Activated T-helper 1 cell treated with anti-CD3 and anti-CD28 coated beads, Interleukin-12 subunit alpha, Interleukin-12 subunit beta, Interleukin-2, Interleukin-4 antibody, amounts not matched to agents 30 ng/mL and 10 ng/mL and 1 ng/mL, durations not matched to agents 14 hours and 24 hours and 36 hours (primary cell): ENCODE results near the gene MYOD1. TPM values are rescaled to one million over a fixed set of nuclear protein-coding genes. Genes with fewer than 3 reads are reported as not detected.

Experiments
- DNase-seq: peaks from one replicate; pipeline ENCODE4 v3.0.0; 2021; ENCODE audit warnings: low spot score
- H3K27ac Mint-ChIP-seq: one replicate; pipeline ENCODE4 v1.8.0; 2021; ENCODE audit warnings: mild to moderate bottlenecking, mixed read lengths
- H3K27me3 Mint-ChIP-seq: one replicate; pipeline ENCODE4 v1.8.0; 2022; ENCODE audit warnings: mild to moderate bottlenecking, moderate library complexity, mixed read lengths; ENCODE audit not compliant: insufficient read depth
- H3K36me3 Mint-ChIP-seq: one replicate; pipeline ENCODE4 v1.8.0; 2021; ENCODE audit warnings: low read depth, mixed read lengths
- H3K4me1 Mint-ChIP-seq: one replicate; pipeline ENCODE4 v1.8.0; 2021; ENCODE audit warnings: low read depth, mixed read lengths
- H3K4me3 Mint-ChIP-seq: one replicate; pipeline ENCODE4 v1.8.0; 2021; ENCODE audit warnings: mild to moderate bottlenecking, moderate library complexity, mixed read lengths
- H3K9me3 Mint-ChIP-seq: one replicate; pipeline ENCODE4 v1.8.0; 2021; ENCODE audit warnings: mixed read lengths
- intact Hi-C: fragments of 100-400 bp; cut with micrococcal nuclease; formaldehyde crosslinking; loops from one replicate; pipeline ENCODE4 v1.15.1; 2024
- total RNA-seq: library from RNA; stranded (reverse); gene quantifications from 2 replicates; pipeline ENCODE4 v1.2.3, GENCODE V29; 2022

Gene MYOD1
- total RNA-seq, 1 donor from 2014 or later = not detected

DNA sequence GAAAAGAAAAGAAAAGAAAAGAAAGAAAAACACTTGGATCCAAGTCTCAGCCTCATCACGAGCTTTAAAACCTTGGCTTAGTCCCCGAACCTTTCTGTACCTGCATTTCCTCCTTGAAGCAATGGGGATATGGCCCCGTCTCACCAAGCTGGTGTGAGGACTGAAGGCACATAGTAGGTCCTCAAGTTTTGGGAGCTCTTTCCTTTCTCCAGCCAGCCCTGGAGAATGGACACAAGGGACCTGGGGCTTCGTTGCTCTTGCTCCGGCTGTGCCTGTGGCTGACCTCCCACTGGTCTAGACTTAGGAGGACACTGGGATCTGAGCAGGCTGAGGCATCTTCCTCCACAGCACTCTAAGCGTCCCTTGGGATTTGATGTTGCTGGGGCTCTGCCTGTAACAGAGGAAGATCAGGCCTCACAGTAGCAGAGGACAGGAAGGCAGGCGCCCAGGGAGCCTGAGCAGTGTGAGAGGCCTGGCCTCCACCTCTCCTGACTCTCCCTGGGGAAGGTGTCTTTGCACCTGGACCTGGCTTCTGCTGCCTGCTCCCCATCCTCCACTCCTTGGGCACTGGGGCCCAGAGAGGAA lies 48.0 kb downstream of the MYOD1 start:
- no peak overlapping the region for H3K4me3 Mint-ChIP-seq
- H3K27me3 Mint-ChIP-seq = no peaks in the 10 kb centered on the region
- H3K9me3 Mint-ChIP-seq = no peaks in the 10 kb centered on the region
- no peak for DNase-seq
- H3K27ac Mint-ChIP-seq = no peak overlapping the region
- intact Hi-C loops = no loop called here
- H3K4me1 Mint-ChIP-seq = no peaks in the 10 kb centered on the region
- H3K36me3 Mint-ChIP-seq = no peaks in the 10 kb centered on the region

- no peak for DNase-seq
- Mint-ChIP-seq H3K36me3 (no peaks in the 10 kb centered on the region), H3K9me3 (no peaks in the 10 kb centered on the region), H3K27me3 (no peaks in the 10 kb centered on the region), H3K27ac (no peak overlapping the region), H3K4me3 (no peak overlapping the region), H3K4me1 (no peaks in the 10 kb centered on the region)
- intact Hi-C loops = no loop called here
These were observed 48.5 kb downstream of the MYOD1 start for GRCh38 chr11:17767914-17768313.

DNA sequence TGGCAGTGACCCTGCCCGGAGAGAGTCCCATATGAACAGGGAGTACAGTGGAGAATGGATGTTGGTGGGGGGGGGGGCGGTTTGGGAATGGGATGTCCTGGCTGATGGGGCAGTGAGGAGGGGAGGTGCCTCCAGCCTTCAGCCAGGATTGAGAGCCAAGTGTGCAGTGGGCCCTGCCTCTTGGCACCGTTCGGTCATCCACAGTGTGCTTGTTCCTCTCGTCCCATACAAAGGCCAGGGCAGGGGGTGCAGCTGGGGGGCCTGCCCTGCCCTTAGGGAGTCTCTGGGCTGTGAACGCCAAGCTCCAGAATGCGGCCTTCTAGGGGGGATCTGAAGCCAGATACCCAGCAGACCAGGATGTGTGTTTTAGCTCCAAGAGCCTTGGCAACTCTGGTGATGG lies 49.2 kb downstream of the MYOD1 start:
- no peaks in the 10 kb centered on the region for H3K36me3 Mint-ChIP-seq
- intact Hi-C loops = no loop called here
- no peaks in the 10 kb centered on the region for H3K9me3 Mint-ChIP-seq
- H3K4me1 Mint-ChIP-seq = no peaks in the 10 kb centered on the region
- no peak for DNase-seq
- no peak overlapping the region for H3K4me3 Mint-ChIP-seq
- no peak overlapping the region for H3K27ac Mint-ChIP-seq
- H3K27me3 Mint-ChIP-seq = no peaks in the 10 kb centered on the region

GRCh38 chr11:17769218-17769617 lies 49.8 kb downstream of the MYOD1 start:
- H3K27ac Mint-ChIP-seq = no peak overlapping the region
- H3K4me1 Mint-ChIP-seq = no peaks in the 10 kb centered on the region
- no peaks in the 10 kb centered on the region for H3K9me3 Mint-ChIP-seq
- no peaks in the 10 kb centered on the region for H3K36me3 Mint-ChIP-seq
- H3K27me3 Mint-ChIP-seq = no peaks in the 10 kb centered on the region
- H3K4me3 Mint-ChIP-seq = no peak overlapping the region
- no peak for DNase-seq
- intact Hi-C loops = no loop called here

- no peak overlapping the region for H3K27ac Mint-ChIP-seq
- intact Hi-C loops = no loop called here
- no peak for DNase-seq
- H3K27me3 Mint-ChIP-seq = no peaks in the 10 kb centered on the region
- no peaks in the 10 kb centered on the region for H3K9me3 Mint-ChIP-seq
- no peaks in the 10 kb centered on the region for H3K36me3 Mint-ChIP-seq
- no peak overlapping the region for H3K4me3 Mint-ChIP-seq
- no peaks in the 10 kb centered on the region for H3K4me1 Mint-ChIP-seq
These were observed 50.8 kb downstream of the MYOD1 start for GRCh38 chr11:17770048-17770652.

DNA sequence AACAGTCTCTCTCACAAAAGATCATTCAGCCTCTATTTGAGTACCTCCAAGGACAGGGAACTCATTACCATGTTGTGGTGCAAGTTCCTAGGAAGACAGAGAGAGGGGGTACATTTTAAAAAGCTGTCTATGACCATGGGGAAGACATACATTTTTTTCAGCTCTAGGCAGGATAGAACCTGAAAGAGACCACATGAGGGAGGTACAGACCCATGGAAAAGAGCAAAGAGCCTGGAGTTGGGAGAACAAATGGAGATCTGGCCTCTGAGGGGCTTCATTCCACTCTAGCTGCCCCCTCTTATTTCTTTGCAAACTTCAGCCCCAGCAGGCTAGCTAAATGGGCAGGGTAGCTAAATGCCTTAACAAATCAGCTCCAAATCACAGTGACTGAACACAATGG lies 51.5 kb downstream of the MYOD1 start:
- intact Hi-C loops = no loop called here
- Mint-ChIP-seq H3K27ac (no peak overlapping the region), H3K36me3 (no peaks in the 10 kb centered on the region), H3K4me1 (no peaks in the 10 kb centered on the region), H3K4me3 (no peak overlapping the region), H3K9me3 (no peaks in the 10 kb centered on the region), H3K27me3 (no peaks in the 10 kb centered on the region)
- DNase-seq = no peak

DNA sequence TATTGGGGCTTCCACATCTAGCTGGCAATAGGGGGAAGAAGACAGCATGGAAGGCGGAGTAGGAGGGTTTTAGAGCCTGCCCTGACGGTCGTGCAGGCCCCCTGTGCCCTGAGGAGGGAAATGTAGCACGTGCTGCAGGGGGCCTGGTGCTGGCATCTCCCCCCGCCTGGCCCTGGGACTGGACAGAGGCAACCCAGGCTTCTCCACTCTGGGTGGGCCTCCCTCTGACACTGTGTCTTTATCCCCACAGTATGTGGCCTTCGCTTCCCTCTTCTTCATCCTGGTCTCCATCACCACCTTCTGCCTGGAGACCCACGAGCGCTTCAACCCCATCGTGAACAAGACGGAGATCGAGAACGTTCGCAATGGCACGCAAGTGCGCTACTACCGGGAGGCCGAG lies 52.0 kb downstream of the MYOD1 start:
- intact Hi-C loops = no loop called here
- no peaks in the 10 kb centered on the region for H3K4me1 Mint-ChIP-seq
- no peaks in the 10 kb centered on the region for H3K27me3 Mint-ChIP-seq
- no peaks in the 10 kb centered on the region for H3K36me3 Mint-ChIP-seq
- no peak for DNase-seq
- H3K4me3 Mint-ChIP-seq = no peak overlapping the region
- no peak overlapping the region for H3K27ac Mint-ChIP-seq
- no peaks in the 10 kb centered on the region for H3K9me3 Mint-ChIP-seq

Other genes with a start within 250 kb of the MYOD1 start
- gene ABCC8, start 242.7 kb upstream of the MYOD1 start, total RNA-seq = 0.31 TPM in 1 of 2 replicates, not detected in the other
- not detected in 2 replicates for gene USH1C, start 175.2 kb upstream of the MYOD1 start, total RNA-seq
- gene OTOG, start 172.3 kb upstream of the MYOD1 start, total RNA-seq = not detected in 2 replicates
- not detected in 2 replicates for gene KCNC1, start 15.2 kb downstream of the MYOD1 start, total RNA-seq